Measurements from ENCODE around the gene HMGN1. TPM values are rescaled to one million over a fixed set of nuclear protein-coding genes. Genes with fewer than 3 reads are reported as not detected.

The HMGN1 gene
- total RNA-seq, 2 donors from 2014 or later: 97.2 to 153 TPM

DNA sequence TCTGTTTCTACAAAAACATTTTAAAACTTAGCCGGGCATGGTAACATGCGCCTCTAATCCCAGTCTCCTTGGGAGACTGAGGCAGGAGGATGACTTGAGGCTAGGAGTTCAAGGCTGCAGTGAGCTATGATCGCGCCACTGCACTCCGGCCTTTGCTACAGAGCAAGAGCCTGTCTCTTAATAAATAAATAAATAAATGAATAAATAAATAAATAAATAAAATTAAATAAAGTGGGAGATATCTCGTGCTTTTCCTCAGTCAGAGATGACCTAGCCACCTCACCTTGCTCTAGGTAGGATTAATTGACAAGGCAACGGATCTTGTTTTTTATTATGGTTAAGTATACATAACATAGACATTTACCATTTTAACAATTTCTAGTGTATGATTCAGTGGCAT, 21.2 kb downstream of the HMGN1 start:
- WGBS, 2 donors: 93 to 98% methylated on average over 7 of the region's 7 CpGs
- no peak overlapping the region for H3K4me3 ChIP-seq
- ATAC-seq (no peak), DNase-seq (no peak)
- no peaks in the 10 kb centered on the region for H3K27me3 ChIP-seq
- intact Hi-C loops (cut with DNase I): no loop called here
- H3K9me3 ChIP-seq: no peaks in the 10 kb centered on the region
- H3K36me3 ChIP-seq (replicated peaks in 1 of 2; ENCODE audit: insufficient read depth in 1 of 2, low read depth in 2 of 2): no peaks in the 10 kb centered on the region
- H3K27ac ChIP-seq: no peak overlapping the region
- no peak for TF ChIP-seq POLR2A (IDR thresholded peaks at IDR 0.05)
- TF ChIP-seq, protein P1, sequence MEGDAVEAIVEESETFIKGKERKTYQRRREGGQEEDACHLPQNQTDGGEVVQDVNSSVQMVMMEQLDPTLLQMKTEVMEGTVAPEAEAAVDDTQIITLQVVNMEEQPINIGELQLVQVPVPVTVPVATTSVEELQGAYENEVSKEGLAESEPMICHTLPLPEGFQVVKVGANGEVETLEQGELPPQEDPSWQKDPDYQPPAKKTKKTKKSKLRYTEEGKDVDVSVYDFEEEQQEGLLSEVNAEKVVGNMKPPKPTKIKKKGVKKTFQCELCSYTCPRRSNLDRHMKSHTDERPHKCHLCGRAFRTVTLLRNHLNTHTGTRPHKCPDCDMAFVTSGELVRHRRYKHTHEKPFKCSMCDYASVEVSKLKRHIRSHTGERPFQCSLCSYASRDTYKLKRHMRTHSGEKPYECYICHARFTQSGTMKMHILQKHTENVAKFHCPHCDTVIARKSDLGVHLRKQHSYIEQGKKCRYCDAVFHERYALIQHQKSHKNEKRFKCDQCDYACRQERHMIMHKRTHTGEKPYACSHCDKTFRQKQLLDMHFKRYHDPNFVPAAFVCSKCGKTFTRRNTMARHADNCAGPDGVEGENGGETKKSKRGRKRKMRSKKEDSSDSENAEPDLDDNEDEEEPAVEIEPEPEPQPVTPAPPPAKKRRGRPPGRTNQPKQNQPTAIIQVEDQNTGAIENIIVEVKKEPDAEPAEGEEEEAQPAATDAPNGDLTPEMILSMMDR (IDR thresholded peaks at IDR 0.05): no peak
- no peaks in the 10 kb centered on the region for H3K4me1 ChIP-seq

DNA sequence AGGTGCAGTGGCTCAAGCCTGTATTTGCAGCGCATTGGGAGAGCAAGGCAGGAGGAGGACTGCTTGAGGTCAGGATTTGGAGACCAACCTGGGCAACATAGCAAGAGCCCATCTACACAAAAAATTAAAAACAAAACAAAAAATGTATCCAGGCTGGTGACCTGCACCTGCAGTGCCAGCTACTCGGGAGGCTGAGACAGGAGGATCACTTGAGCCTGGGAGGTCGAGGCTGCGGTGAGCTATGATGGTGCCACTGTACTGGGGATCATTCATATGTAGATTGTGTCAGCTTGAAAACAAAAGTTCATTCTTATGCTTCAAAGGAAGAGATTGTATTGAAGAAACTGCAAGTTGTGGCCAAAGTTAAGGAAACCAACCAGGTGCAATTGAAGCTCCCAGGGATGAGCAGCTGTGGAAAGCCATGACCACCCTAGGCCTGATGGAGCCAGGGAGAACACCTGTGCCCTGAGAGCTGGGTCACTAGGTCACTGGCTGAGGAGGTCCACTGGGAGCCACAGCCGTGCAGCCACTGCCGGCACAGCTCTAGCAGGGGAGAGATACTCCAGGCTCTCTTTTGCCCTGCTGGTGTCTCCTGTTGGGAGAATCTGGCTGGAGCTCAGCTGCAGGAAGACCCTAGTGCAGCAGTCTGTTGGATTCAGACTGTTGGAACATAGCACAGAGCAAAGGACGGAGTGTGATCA, 22.1 kb downstream of the HMGN1 start:
- Histone ChIP-seq H3K4me1 (no peaks in the 10 kb centered on the region), H3K27ac (no peak overlapping the region), H3K36me3 (replicated peaks in 1 of 2; ENCODE audit: insufficient read depth in 1 of 2, low read depth in 2 of 2) (no peaks in the 10 kb centered on the region), H3K27me3 (no peaks in the 10 kb centered on the region), H3K4me3 (no peak overlapping the region), H3K9me3 (no peaks in the 10 kb centered on the region)
- DNase-seq (no peak), ATAC-seq (no peak)
- TF ChIP-seq, protein P1 (IDR thresholded peaks at IDR 0.05): no peak
- no peak for TF ChIP-seq POLR2A (IDR thresholded peaks at IDR 0.05)
- 88 to 96% methylated on average over 6 to 7 of the region's 7 CpGs for WGBS, 2 donors
- intact Hi-C loops (cut with DNase I): no loop called here

DNA sequence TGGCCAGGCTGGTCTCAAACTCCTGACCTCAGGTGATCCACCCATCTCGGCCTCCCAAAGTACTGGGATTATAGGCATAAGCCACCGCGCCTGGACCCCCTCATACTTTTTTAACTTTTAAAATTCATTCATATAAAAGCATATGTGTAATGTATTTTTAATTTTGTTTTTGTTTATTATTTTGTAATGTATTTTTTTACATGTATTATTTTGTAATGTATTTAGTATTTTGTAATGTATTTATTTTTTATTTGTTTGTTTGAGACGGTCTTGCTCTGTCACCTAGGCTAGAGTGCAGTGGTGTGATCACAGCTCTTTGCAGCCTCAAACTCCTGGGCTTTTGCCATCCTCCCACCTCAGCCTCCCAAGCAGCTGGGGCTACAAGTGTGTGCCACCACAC, 23.4 kb downstream of the HMGN1 start:
- no peaks in the 10 kb centered on the region for H3K9me3 ChIP-seq
- no peaks in the 10 kb centered on the region for H3K36me3 ChIP-seq (replicated peaks in 1 of 2; ENCODE audit: insufficient read depth in 1 of 2, low read depth in 2 of 2)
- TF ChIP-seq POLR2A (IDR thresholded peaks at IDR 0.05): no peak
- TF ChIP-seq, protein P1 (IDR thresholded peaks at IDR 0.05): no peak
- H3K27ac ChIP-seq: no peak overlapping the region
- DNase-seq (no peak), ATAC-seq (no peak)
- intact Hi-C loops (cut with DNase I): no loop called here
- no peaks in the 10 kb centered on the region for H3K27me3 ChIP-seq
- H3K4me1 ChIP-seq: no peaks in the 10 kb centered on the region
- 87 to 90% methylated on average over 4 of the region's 4 CpGs for WGBS, 2 donors
- no peak overlapping the region for H3K4me3 ChIP-seq

DNA sequence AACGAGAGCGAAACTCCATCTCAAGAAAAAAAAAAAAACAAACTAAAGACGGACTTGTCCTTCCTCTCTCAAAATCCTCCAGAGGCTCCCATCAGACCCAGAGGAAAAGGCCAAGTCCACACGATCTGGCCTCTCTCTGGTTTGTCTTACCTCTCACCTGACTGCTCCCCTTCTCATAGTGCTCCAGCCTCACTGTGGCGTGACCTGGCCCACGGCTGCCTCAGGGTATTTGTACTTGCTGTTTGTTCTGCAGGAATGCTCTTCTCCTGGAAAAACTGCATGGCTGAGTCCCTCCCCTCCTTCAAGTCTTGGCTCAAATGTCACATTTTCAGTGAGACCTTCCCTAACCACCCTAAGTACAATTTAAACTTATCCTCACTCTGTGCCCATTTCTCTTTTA, 27.5 kb downstream of the HMGN1 start:
- H3K27ac ChIP-seq: no peak overlapping the region
- ATAC-seq (no peak), DNase-seq (no peak)
- H3K4me3 ChIP-seq: no peak overlapping the region
- intact Hi-C loops (cut with DNase I): no loop called here
- H3K4me1 ChIP-seq: peaks cover 4% of the 10 kb centered on the region
- WGBS, 2 donors: 77 to 83% methylated on average over 6 of the region's 6 CpGs
- no peaks in the 10 kb centered on the region for H3K9me3 ChIP-seq
- no peak for TF ChIP-seq POLR2A (IDR thresholded peaks at IDR 0.05)
- TF ChIP-seq, protein P1 (IDR thresholded peaks at IDR 0.05): no peak
- H3K36me3 ChIP-seq (replicated peaks in 1 of 2; ENCODE audit: insufficient read depth in 1 of 2, low read depth in 2 of 2): no peaks in the 10 kb centered on the region
- no peaks in the 10 kb centered on the region for H3K27me3 ChIP-seq

DNA sequence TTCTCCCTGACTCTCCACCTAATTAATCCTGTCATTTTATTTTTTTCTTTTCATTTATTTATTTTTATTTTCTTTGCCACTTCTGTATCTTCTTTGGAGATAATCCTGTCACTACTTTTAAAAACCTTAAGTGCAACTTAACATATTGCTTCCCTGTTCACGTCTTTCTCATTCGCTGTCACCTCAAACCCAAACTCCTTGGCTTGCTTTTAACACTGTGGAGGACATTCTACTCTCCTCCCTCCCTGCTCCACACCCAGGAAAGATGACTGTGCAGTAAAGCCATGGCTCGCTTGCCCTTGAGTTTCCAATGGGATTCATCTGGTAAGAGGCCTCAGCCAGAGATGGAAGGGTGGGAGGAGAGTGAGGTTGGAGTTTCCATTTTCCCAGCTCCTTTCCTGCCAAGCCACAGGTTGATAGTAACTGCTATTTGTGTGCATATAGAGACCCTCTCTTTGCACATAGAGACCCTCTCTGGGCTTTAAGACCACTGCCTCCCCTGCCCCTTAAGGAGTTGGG, 29.0 kb downstream of the HMGN1 start:
- DNase-seq (no peak), ATAC-seq (no peak)
- no peak overlapping the region for H3K4me3 ChIP-seq
- TF ChIP-seq, protein P1 (IDR thresholded peaks at IDR 0.05): no peak
- TF ChIP-seq POLR2A (IDR thresholded peaks at IDR 0.05): no peak
- no peaks in the 10 kb centered on the region for H3K9me3 ChIP-seq
- H3K4me1 ChIP-seq: peaks cover 5% of the 10 kb centered on the region
- intact Hi-C loops (cut with DNase I): no loop called here
- 87 to 95% methylated on average over 3 of the region's 3 CpGs for WGBS, 2 donors
- no peaks in the 10 kb centered on the region for H3K36me3 ChIP-seq (replicated peaks in 1 of 2; ENCODE audit: insufficient read depth in 1 of 2, low read depth in 2 of 2)
- H3K27me3 ChIP-seq: no peaks in the 10 kb centered on the region
- no peak overlapping the region for H3K27ac ChIP-seq

Data from body of pancreas (tissue), 4 donors.